IPS DF 4.7 (cell line): ENCODE measurements around the gene PAQR4.

Experiments used
- DNase-seq: peaks from one replicate; pipeline ENCODE4 v3.0.0-alpha.2; 2013; ENCODE audit warnings: low spot score; ENCODE audit errors: extremely low read depth

The PAQR4 gene

GRCh38 chr16:3004781-3005284 lies 35.7 kb downstream of the PAQR4 start:
- DNase-seq: no peak

GRCh38 chr16:3007059-3007956 lies 38.2 kb downstream of the PAQR4 start:
- DNase-seq: no peak

- DNase-seq: no peak
Measured at GRCh38 chr16:3007957-3008689, 39.0 kb downstream of the PAQR4 start.

- no peak for DNase-seq
Measured at GRCh38 chr16:3008690-3009037, 39.5 kb downstream of the PAQR4 start.

GRCh38 chr16:3009568-3010390 lies 40.6 kb downstream of the PAQR4 start:
- no peak for DNase-seq

GRCh38 chr16:3010510-3010909 lies 41.4 kb downstream of the PAQR4 start:
- DNase-seq: no peak

- no peak for DNase-seq
Measured at GRCh38 chr16:3012246-3012645, 43.1 kb downstream of the PAQR4 start.

- DNase-seq: no peak
Measured at GRCh38 chr16:3012828-3013420, 43.8 kb downstream of the PAQR4 start, which contains the start of gene CLDN9. TSS of gene CLDN9 (plus strand) at chr16:3012923. CDS start at chr16:3013363, 440 bp downstream.

- DNase-seq: no peak
Measured at GRCh38 chr16:3013491-3013951, 44.4 kb downstream of the PAQR4 start.

- DNase-seq: no peak
Measured at GRCh38 chr16:3013998-3014690, 45.0 kb downstream of the PAQR4 start.

- no peak for DNase-seq
Measured at GRCh38 chr16:3014971-3015370, 45.8 kb downstream of the PAQR4 start.

GRCh38 chr16:3015865-3016521 lies 46.8 kb downstream of the PAQR4 start:
- no peak for DNase-seq

- no peak for DNase-seq
Measured at GRCh38 chr16:3017344-3017743, 48.2 kb downstream of the PAQR4 start.

GRCh38 chr16:3017794-3018506 lies 48.8 kb downstream of the PAQR4 start, which contains the start of gene CLDN6:
TSS of gene CLDN6 (minus strand) at chr16:3018183. CDS start at chr16:3016021, 2,162 bp downstream.
- no peak for DNase-seq

- DNase-seq: no peak
Measured at GRCh38 chr16:3019594-3020246, 50.6 kb downstream of the PAQR4 start.

GRCh38 chr16:3020247-3020603 lies 51.1 kb downstream of the PAQR4 start, which contains the start of gene TNFRSF12A:
TSS of gene TNFRSF12A (plus strand) at chr16:3020368. CDS start at chr16:3020398, 30 bp downstream.
- no peak for DNase-seq

- DNase-seq: no peak
Measured at GRCh38 chr16:3020604-3021448, 51.7 kb downstream of the PAQR4 start.
